SH-SY5Y (cell line): Measurements from ENCODE around the gene MUC3A.

ENCODE experiments used
- GATA2 ChIP-seq: IDR thresholded peaks from 2 replicates; pipeline ENCODE4 v1.6.1; 2011; ENCODE audit warnings: mild to moderate bottlenecking, low read depth, low read length
- GATA3 ChIP-seq: IDR thresholded peaks from 2 replicates; pipeline ENCODE4 v1.6.1; 2011; ENCODE audit warnings: low read depth, mild to moderate bottlenecking, low read length, moderate library complexity

MUC3A gene, protein sequence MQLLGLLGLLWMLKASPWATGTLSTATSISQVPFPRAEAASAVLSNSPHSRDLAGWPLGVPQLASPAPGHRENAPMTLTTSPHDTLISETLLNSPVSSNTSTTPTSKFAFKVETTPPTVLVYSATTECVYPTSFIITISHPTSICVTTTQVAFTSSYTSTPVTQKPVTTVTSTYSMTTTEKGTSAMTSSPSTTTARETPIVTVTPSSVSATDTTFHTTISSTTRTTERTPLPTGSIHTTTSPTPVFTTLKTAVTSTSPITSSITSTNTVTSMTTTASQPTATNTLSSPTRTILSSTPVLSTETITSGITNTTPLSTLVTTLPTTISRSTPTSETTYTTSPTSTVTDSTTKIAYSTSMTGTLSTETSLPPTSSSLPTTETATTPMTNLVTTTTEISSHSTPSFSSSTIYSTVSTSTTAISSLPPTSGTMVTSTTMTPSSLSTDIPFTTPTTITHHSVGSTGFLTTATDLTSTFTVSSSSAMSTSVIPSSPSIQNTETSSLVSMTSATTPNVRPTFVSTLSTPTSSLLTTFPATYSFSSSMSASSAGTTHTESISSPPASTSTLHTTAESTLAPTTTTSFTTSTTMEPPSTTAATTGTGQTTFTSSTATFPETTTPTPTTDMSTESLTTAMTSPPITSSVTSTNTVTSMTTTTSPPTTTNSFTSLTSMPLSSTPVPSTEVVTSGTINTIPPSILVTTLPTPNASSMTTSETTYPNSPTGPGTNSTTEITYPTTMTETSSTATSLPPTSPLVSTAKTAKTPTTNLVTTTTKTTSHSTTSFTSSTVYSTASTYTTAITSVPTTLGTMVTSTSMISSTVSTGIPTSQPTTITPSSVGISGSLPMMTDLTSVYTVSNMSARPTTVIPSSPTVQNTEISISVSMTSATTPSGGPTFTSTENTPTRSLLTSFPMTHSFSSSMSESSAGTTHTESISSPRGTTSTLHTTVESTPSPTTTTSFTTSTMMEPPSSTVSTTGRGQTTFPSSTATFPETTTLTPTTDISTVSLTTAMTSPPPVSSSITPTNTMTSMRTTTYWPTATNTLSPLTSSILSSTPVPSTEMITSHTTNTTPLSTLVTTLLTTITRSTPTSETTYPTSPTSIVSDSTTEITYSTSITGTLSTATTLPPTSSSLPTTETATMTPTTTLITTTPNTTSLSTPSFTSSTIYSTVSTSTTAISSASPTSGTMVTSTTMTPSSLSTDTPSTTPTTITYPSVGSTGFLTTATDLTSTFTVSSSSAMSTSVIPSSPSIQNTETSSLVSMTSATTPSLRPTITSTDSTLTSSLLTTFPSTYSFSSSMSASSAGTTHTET (N-terminal part only)

DNA sequence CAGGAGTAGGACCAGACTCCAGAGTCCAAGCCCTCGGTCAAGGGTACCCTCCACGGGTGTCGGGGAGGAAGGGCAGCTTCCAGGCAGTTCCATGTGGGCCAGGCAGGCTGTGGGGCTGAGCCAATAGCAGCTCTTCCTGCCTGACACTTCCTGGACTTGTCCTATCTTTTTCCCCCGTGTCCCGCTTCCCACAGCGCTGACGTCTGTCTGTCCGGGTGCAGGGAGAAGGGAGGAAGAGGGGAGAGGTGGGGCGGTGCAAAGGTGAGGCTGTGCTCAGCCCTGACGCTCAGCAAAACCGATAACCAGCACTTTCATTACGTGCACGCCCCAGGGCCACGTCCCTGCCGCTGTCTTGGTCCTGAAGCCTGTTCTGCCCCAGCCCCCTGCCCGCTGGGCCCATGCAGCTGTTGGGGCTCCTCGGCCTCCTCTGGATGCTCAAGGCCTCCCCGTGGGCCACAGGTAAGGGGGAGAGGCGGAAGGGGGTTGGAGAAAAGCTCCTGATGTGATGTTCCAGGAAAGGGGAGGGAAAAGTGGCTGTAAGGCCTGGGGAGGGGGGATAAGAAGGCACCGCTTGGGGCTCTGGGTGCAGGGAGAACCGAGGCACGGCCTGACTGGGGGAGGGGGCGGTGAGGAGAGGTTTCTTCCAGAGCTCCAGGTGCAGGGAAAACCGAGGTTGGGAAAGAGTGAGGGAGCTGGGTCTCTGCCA lies at the start of gene MUC3A:
MUC3A (plus strand) TSS at position 308 of the 706 bp plus-strand sequence; CDS start at position 399, 91 bp downstream.
- TF ChIP-seq GATA2 = no peak

- TF ChIP-seq GATA2 = no peak
- TF ChIP-seq GATA3 = no peak
Observed at GRCh38 chr7:100900978-100901377, 48.4 kb upstream of the MUC3A start.

GRCh38 chr7:100901921-100902332 lies 47.4 kb upstream of the MUC3A start:
- TF ChIP-seq GATA2 = no peak
- no peak for TF ChIP-seq GATA3

DNA sequence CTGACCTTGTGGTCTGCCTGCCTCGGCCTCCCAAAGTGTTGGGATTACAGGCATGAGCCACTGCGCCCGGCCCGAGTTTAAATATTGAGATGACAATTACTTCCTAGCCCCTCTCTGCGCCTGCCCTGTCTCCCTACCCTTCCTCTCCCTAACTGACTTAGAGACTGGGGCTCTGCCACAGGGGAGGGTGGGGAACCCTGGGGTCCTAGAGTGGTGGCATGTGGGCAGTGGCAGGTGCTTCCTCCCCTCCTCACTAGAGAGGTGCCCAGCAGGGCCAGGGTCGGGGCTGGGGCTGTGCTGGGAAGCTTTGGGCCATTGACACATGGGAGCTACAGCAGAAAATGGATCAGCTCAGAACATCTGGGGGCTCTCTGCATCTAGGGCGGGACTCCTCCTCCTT lies 46.7 kb upstream of the MUC3A start:
- TF ChIP-seq GATA3 = no peak
- no peak for TF ChIP-seq GATA2

- TF ChIP-seq GATA2 = no peak
Observed at GRCh38 chr7:100908512-100908911, 40.8 kb upstream of the MUC3A start.

DNA sequence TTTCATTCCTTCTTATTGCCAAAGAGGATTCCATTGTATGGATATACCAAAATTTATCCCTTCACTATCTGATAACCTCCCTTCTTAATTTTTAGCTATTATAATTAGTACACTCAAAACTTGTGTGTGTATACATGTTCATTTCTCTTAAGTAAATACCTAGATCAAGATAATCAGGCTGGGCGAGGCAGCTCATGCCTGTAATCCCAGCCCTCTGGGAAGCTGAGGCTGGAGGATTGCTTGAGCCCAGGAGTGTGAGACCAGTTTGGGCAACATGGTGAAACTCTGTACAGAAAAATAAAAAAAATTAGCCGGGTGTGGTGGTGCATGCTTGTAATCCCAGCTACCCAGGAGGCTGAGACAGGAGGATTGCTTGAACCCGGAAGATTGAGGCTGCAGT lies 37.9 kb upstream of the MUC3A start:
- no peak for TF ChIP-seq GATA2
- no peak for TF ChIP-seq GATA3

DNA sequence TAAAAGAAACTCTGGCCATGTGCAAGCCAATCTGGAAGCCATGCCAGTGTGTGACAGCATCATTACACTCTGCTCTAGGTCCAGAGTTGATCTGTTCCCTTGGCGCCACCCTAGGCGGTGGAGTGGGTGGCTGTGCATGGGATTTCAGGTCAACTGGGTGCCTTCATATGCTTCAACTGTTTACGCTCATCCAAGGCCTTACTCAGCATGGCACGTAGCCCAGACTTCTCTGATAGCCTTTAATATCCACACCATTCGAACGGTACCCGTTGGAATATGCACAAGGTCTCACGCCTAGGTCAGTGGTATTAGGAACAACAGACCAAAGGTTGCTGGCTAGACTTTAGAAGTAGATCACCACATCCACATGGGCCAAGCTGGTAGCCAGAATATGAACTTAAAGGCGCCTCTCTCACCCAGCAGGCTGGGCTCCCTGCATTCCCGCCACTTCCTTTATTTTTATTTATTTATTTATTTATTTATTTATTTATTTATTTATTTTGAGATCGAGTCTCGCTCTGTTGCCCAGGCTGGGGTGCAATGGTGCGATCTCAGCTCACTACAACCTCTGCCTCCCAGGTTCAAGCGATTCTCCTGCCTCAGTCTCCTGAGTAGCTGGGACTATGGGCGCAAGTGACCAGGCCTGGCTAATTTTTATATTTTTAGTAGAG lies 35.0 kb upstream of the MUC3A start:
- no peak for TF ChIP-seq GATA3
- no peak for TF ChIP-seq GATA2

DNA sequence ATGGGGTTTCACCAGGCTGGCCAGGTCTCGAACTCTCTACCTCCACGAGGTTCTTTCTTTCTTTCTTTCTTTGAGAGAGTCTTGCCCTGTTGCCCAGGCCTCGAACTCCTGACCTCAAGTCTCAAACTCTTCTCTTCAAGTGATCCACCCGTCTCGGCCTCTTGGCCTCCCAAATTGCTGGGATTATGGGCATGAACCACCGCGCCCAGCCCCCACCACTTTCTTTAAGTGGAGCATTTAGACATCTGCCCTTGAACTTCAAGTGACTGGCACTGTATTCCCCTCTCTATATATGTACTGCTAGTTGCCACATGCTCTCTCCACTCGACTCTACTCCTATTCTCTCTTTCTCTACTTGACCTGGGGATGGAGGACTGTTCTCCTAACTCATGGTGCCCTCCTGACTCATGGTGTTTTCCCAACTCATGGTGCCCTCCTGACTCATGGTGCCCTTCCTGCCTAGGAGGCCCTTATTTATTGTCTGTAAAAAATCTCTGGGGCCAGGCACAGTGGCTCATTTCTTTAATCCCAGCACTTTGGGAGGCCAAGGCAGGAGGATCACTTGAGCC lies 34.4 kb upstream of the MUC3A start:
- TF ChIP-seq GATA3 (no peak), GATA2 (no peak)

GRCh38 chr7:100921039-100921438 lies 28.3 kb upstream of the MUC3A start:
- no peak for TF ChIP-seq GATA2
- TF ChIP-seq GATA3 = no peak

GRCh38 chr7:100929808-100930174 lies 19.5 kb upstream of the MUC3A start:
- TF ChIP-seq GATA2 (no peak), GATA3 (no peak)

DNA sequence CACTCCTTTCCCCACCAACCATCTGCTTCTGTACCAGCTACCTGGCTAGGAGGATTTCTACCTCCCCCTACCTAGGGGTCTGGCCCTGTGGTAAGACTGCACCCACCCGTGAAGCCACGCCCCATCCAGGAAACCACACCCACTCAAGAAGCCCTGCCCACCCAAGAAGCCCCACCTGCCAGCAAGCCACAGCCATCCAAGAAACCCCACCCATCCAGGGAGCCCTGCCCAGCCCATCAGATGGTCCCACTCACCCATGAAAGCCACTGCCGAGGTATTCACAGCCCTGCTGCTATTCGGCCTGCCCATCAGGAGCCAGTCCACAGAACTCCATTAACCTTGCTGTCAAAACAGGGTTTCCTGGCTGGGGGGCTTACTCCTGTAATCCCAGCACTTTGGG lies 15.6 kb upstream of the MUC3A start:
- no peak for TF ChIP-seq GATA3
- no peak for TF ChIP-seq GATA2

DNA sequence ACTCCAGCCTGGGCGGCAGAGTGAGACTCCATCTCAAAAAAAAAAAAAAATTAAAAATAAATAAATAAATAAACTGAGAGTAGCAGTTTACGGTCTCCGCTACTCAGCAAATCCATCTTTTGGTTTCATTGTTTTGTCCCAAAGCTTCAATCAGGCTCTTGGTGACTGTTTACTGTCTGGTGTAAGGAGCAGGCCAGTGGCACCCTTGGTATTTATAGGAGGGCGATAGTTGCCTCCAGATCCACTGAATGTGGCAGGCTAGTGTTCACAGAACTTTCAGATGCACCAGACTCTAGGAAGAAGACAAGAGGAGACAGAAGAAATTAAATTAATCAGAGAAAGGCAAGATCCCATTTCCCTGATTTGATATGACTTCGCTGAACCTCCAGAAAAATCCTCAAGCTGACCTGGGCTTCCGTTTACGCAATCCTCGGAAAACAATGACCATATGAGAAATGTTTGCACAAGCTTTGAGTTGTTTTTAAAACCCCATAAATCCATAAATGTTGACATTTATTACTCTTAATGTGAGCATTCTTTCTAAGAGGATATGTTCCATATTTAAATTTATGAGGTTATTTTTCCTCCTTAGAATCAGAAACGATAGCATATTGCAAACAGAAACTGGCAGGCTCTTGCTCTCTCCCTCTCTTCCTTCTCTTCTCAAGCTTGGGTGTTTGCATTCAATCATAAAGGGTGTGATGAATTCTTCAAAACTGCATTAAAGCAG lies 7.1 kb upstream of the MUC3A start:
- no peak for TF ChIP-seq GATA3
- TF ChIP-seq GATA2 = no peak

DNA sequence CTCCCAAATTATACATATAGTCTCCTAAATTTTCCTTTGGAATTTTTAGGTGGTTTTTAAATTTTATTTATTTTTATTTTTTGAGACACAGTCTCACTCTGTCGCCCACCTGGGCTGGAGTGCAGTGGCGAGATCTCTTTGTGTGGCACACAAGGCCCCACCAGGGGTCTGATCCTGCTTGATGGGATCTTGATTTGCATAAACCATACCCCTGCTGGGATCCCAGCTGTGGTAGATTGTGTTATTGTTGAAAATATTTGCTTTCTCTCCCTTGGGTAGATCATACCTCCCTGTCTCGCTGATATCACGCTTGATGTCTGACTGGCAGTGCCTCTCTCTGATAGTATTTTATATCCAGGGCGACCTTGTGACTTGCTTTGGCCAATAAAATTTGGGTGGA lies 5.6 kb upstream of the MUC3A start:
- TF ChIP-seq GATA3 = no peak
- no peak for TF ChIP-seq GATA2
